Head of caudate nucleus (tissue), 42 donors: ENCODE data around the gene HIPK1.

ENCODE experiments used
- DNase-seq, 42 donors: peaks; one replicate each; pipeline versions ENCODE4 v3.0.0 to v3.0.0-alpha.2; 2020 to 2021; ENCODE audit warnings: mixed read lengths in 7 of 42
- intact Hi-C: fragments of 100-400 bp; cut with DNase I; formaldehyde crosslinking; loops from one replicate; pipeline ENCODE4 v1.15.0; 2022

Gene HIPK1

GRCh38 chr1:114026797-114027196 lies 97.7 kb downstream of the HIPK1 start:
- DNase-seq: no peak
- intact Hi-C loops: no loop called here
